Spleen (tissue), 11 donors: ENCODE measurements around the gene SEPTIN10. TPM values are rescaled to one million over a fixed set of nuclear protein-coding genes. Genes with fewer than 3 reads are reported as not detected.
A peak's percentile ranks its signal among the peaks of the same experiment; 100 is the strongest.

Experiments
- DNase-seq: peaks from one replicate; pipeline ENCODE4 v3.0.0-alpha.2; 2020
- H3K27ac ChIP-seq, 8 donors: fragments of 200-600 bp; sonication (generic) in 7 of 8; 1 replicate in 4 of 8; 2 replicates in 4 of 8; pipeline versions ENCODE4 v1.5.0 to v1.8.0; 2016 to 2021; ENCODE audit warnings: inconsistent platforms in 4 of 8, mild to moderate bottlenecking in 4 of 8, moderate library complexity in 1 of 8
- H3K27me3 ChIP-seq, 7 donors: fragments of 200-600 bp; sonication (generic) in 6 of 7; replicated peaks in 1 of 7; 1 replicate in 4 of 7; 2 replicates in 3 of 7; pipeline versions ENCODE4 v1.5.0 to v1.8.0; 2016 to 2021; ENCODE audit warnings: inconsistent platforms in 3 of 7, mild to moderate bottlenecking in 1 of 7
- H3K36me3 ChIP-seq, 6 donors: fragments of 200-600 bp; sonication (generic) in 5 of 6; 1 replicate in 4 of 6; 2 replicates in 2 of 6; pipeline versions ENCODE4 v1.5.0 to v1.8.0; 2016 to 2021; ENCODE audit warnings: inconsistent platforms in 2 of 6
- H3K4me1 ChIP-seq, 6 donors: fragments of 200-600 bp; sonication (generic) in 5 of 6; 1 replicate in 3 of 6; 2 replicates in 3 of 6; pipeline versions ENCODE4 v1.5.0 to v1.8.0; 2016 to 2021; ENCODE audit warnings: inconsistent platforms in 3 of 6
- H3K4me3 ChIP-seq, 8 donors: fragments of 200-600 bp; sonication (generic) in 7 of 8; 1 replicate in 4 of 8; 2 replicates in 4 of 8; pipeline versions ENCODE4 v1.5.0 to v1.8.0; 2016 to 2021; ENCODE audit warnings: inconsistent platforms in 4 of 8, mild to moderate bottlenecking in 4 of 8, moderate library complexity in 2 of 8
- H3K9me3 ChIP-seq, 8 donors: fragments of 200-600 bp; sonication (generic) in 7 of 8; 1 replicate in 4 of 8; 2 replicates in 4 of 8; pipeline versions ENCODE4 v1.5.0 to v1.8.0; 2016 to 2021; ENCODE audit warnings: inconsistent platforms in 4 of 8
- CTCF ChIP-seq, 11 experiments: fragments of 200-600 bp in 7 of 11; fragments of 450-650 bp in 4 of 11; sonication (generic) in 4 of 11; IDR thresholded peaks in 8 of 11; conservative IDR thresholded peaks in 3 of 11; 1 replicate in 7 of 11; 2 replicates in 4 of 11; pipeline versions ENCODE4 v1.4.0 to v1.8.0; 2016 to 2021; ENCODE audit warnings: antibody characterized with exemption in 11 of 11, inconsistent platforms in 4 of 11, mild to moderate bottlenecking in 1 of 11
- POLR2A ChIP-seq, 3 donors: fragments of 450-650 bp; IDR thresholded peaks; one replicate each; pipeline ENCODE4 v1.5.1; 2017; ENCODE audit warnings: antibody characterized with exemption in 3 of 3, mild to moderate bottlenecking in 1 of 3
- POLR2AphosphoS5 ChIP-seq, 3 donors: sonication (generic); formaldehyde crosslinking; IDR thresholded peaks; one replicate each; pipeline ENCODE4 v1.5.1; 2017; ENCODE audit warnings: antibody characterized with exemption in 3 of 3
- WGBS, 5 donors: extraction: QIAGEN DNeasy Blood & Tissue Kit in 3 of 5; methylation state at CpG; one replicate each; pipeline versions ENCODE4 v1.1.5 to v1.1.7; 2013 to 2018; 5-methylcytosine and 5-hydroxymethylcytosine counted together
- intact Hi-C: fragments of 100-400 bp; cut with DNase I; formaldehyde crosslinking; loops from one replicate; pipeline ENCODE4 v1.15.0; 2023; ENCODE audit warnings: low total_unique reads
- polyA plus RNA-seq, 3 donors: library from polyadenylated mRNA; stranded (reverse); fragments of 200-250 nt; gene quantifications; one replicate each; pipeline ENCODE4 v1.2.1, GENCODE V29; 2013
- total RNA-seq, 7 donors: library from RNA; depleted of rRNA in 3 of 7; stranded (reverse); fragments of >200 nt in 3 of 7; fragmentation: NEBNext Ultra II Directional in 4 of 7; extraction: Animal tissue kit (Norgen Biotek cat#: 25700) in 4 of 7; gene quantifications; one replicate each; pipeline versions ENCODE4 v1.1.0 to v1.2.1, GENCODE V29; 2016 to 2021
- donor health status: healthy with polysubstance abuse.
- donor health status: DM: no; HTN: no; CAD: no; lungs with moderate emphysema.
- donor health status: DM: no; HTN: no; CAD: no.
- donor health status: Bipolar disorder and iron deficiency.
- donor health status: healthy.
- donor health status: DM: no; HTN: no; CAD: no.
- donor health status: DM: yes; HTN: yes; CAD: no.

The SEPTIN10 gene
- total and polyA plus RNA-seq, 10 donors: 14.7 to 95.3 (median 58.3) TPM

- H3K9me3 ChIP-seq: peaks cover 0 to 14% (median 0%) of the 10 kb centered on the region in 8 donors
- no peak for TF ChIP-seq CTCF (IDR thresholded peaks at IDR 0.05 in 8 of 11, conservative IDR thresholded peaks at IDR 0.05 in 3 of 11)
- no peak for TF ChIP-seq POLR2AphosphoS5 (IDR thresholded peaks at IDR 0.05)
- TF ChIP-seq POLR2A (IDR thresholded peaks at IDR 0.05): no peak
- intact Hi-C loops: no loop called here
- 80 to 86% (median 83%) methylated on average over 5 of the region's 5 CpGs for WGBS, 5 donors
- peaks cover 6 to 65% (median 33%) of the 10 kb centered on the region in 6 donors for H3K4me1 ChIP-seq
- peak overlapping the region in 1 of 8 donors; percentile 77 for H3K4me3 ChIP-seq
- peaks cover 0 to 90% (median 26%) of the 10 kb centered on the region in 7 donors for H3K27me3 ChIP-seq
- no peaks in the 10 kb centered on the region for H3K36me3 ChIP-seq
- no peak overlapping the region for H3K27ac ChIP-seq
- DNase-seq: no peak
Observed at GRCh38 chr2:109611467-109612095, 2.2 kb downstream of the SEPTIN10 start.

- DNase-seq: no peak
- no peaks in the 10 kb centered on the region for H3K36me3 ChIP-seq
- H3K4me3 ChIP-seq: peak overlapping the region in 2 of 8 donors; percentile 6 to 34
- H3K27me3 ChIP-seq: peaks cover 0 to 69% (median 12%) of the 10 kb centered on the region in 7 donors
- no peak for TF ChIP-seq CTCF (IDR thresholded peaks at IDR 0.05 in 8 of 11, conservative IDR thresholded peaks at IDR 0.05 in 3 of 11)
- TF ChIP-seq POLR2AphosphoS5 (IDR thresholded peaks at IDR 0.05): no peak
- H3K9me3 ChIP-seq: peaks cover 0 to 8% (median 0%) of the 10 kb centered on the region in 8 donors
- 23 to 32% (median 23%) methylated on average over 8 of the region's 8 CpGs for WGBS, 5 donors
- H3K4me1 ChIP-seq: peaks cover 5 to 44% (median 18%) of the 10 kb centered on the region in 6 donors
- peak overlapping the region in 5 of 8 donors; percentile 34 to 57 (median 38) for H3K27ac ChIP-seq
- intact Hi-C loops: no loop called here
Observed at GRCh38 chr2:109609352-109610024, 4.3 kb downstream of the SEPTIN10 start.

- Histone ChIP-seq H3K4me3 (no peak overlapping the region), H3K27ac (no peak overlapping the region), H3K4me1 (peaks cover 5 to 31% (median 9%) of the 10 kb centered on the region in 6 donors), H3K36me3 (no peaks in the 10 kb centered on the region), H3K9me3 (no peaks in the 10 kb centered on the region), H3K27me3 (peaks cover 0 to 52% (median 0%) of the 10 kb centered on the region in 7 donors)
- intact Hi-C loops: no loop called here
- no peak for TF ChIP-seq CTCF (IDR thresholded peaks at IDR 0.05 in 8 of 11, conservative IDR thresholded peaks at IDR 0.05 in 3 of 11)
- TF ChIP-seq POLR2AphosphoS5 (IDR thresholded peaks at IDR 0.05): no peak
- TF ChIP-seq POLR2A (IDR thresholded peaks at IDR 0.05): no peak
- no peak for DNase-seq
- 68 to 88% (median 86%) methylated on average over 2 of the region's 2 CpGs for WGBS, 5 donors
Observed at GRCh38 chr2:109607766-109608165, 6.0 kb downstream of the SEPTIN10 start.

- no peak overlapping the region for H3K4me3 ChIP-seq
- H3K4me1 ChIP-seq: peaks cover 0 to 18% (median 8%) of the 10 kb centered on the region in 6 donors
- no peak for DNase-seq
- intact Hi-C loops: no loop called here
- no peaks in the 10 kb centered on the region for H3K36me3 ChIP-seq
- no peaks in the 10 kb centered on the region for H3K9me3 ChIP-seq
- WGBS, 5 donors: 79 to 87% (median 79%) methylated on average over 5 of the region's 5 CpGs
- H3K27me3 ChIP-seq: peaks cover 0 to 23% (median 0%) of the 10 kb centered on the region in 7 donors
- no peak for TF ChIP-seq POLR2AphosphoS5 (IDR thresholded peaks at IDR 0.05)
- no peak for TF ChIP-seq POLR2A (IDR thresholded peaks at IDR 0.05)
- TF ChIP-seq CTCF (IDR thresholded peaks at IDR 0.05 in 8 of 11, conservative IDR thresholded peaks at IDR 0.05 in 3 of 11): no peak
- H3K27ac ChIP-seq: no peak overlapping the region
Observed at GRCh38 chr2:109604597-109604996, 9.2 kb downstream of the SEPTIN10 start.
